OCI-LY7 (cell line): Measurements from ENCODE around the gene ATP2B1. TPM values are rescaled to one million over a fixed set of nuclear protein-coding genes. Genes with fewer than 3 reads are reported as not detected.

ENCODE experiments used
- BruUV-seq: library from RNA; stranded (reverse); fragments of 400-500 nt; replicated peaks from 2 replicates; lab custom pipeline; 2021; lab: Mats Ljungman, UMichigan
- CTCF ChIA-PET: fragments of 300-600 bp; sonication (Branson Sonifier 250); formaldehyde crosslinking; loops from one replicate; lab custom pipeline; 2022; ENCODE audit warnings: antibody characterized with exemption; ENCODE audit not compliant: unreplicated experiment; lab: Charles Lee
- POLR2A ChIA-PET: fragments of 300-600 bp; sonication (Branson Sonifier 250); formaldehyde crosslinking; loops from one replicate; lab custom pipeline; 2022; ENCODE audit warnings: antibody characterized with exemption; lab: Charles Lee
- DNase-seq: peaks from one replicate; pipeline ENCODE4 v3.0.0-alpha.2; 2015; ENCODE audit warnings: low spot score
- H2AFZ ChIP-seq: fragments of 200-600 bp; sonication (generic), shearing (Covaris generic); 2 replicates; pipeline ENCODE4 v1.6.1; 2014; ENCODE audit warnings: mild to moderate bottlenecking, antibody characterized with exemption, low read length, moderate library complexity
- H3K27ac ChIP-seq: fragments of 200-600 bp; sonication (generic); 2 replicates; pipeline ENCODE4 v1.5.1; 2014; ENCODE audit warnings: mixed run types, low read depth, mild to moderate bottlenecking, moderate library complexity, low read length, inconsistent platforms; ENCODE audit not compliant: poor library complexity, severe bottlenecking
- H3K36me3 ChIP-seq: fragments of 200-600 bp; sonication (generic); 2 replicates; pipeline ENCODE4 v1.6.1; 2014; ENCODE audit warnings: mild to moderate bottlenecking, antibody characterized with exemption, low read length, moderate library complexity, mixed read lengths; ENCODE audit not compliant: insufficient read depth
- H3K4me1 ChIP-seq: fragments of 200-600 bp; sonication (generic); 2 replicates; pipeline ENCODE4 v1.5.1; 2014; ENCODE audit warnings: mild to moderate bottlenecking, low read length; ENCODE audit not compliant: insufficient read depth, poor library complexity, severe bottlenecking
- H3K4me2 ChIP-seq: fragments of 200-600 bp; sonication (generic); 2 replicates; pipeline ENCODE4 v1.6.1; 2014; ENCODE audit warnings: mild to moderate bottlenecking, low read length
- H3K4me3 ChIP-seq: fragments of 200-600 bp; sonication (generic); 2 replicates; pipeline ENCODE4 v1.5.1; 2014; ENCODE audit warnings: mild to moderate bottlenecking, low read depth, low read length; ENCODE audit not compliant: poor library complexity, severe bottlenecking
- H3K79me2 ChIP-seq: fragments of 200-600 bp; sonication (generic); 2 replicates; pipeline ENCODE4 v1.6.1; 2016; ENCODE audit warnings: low read depth, mild to moderate bottlenecking, low read length, moderate library complexity, mixed read lengths; ENCODE audit not compliant: insufficient read depth
- H3K9me2 ChIP-seq: fragments of 200-600 bp; sonication (generic); 2 replicates; pipeline ENCODE4 v1.6.1; 2016; ENCODE audit warnings: mild to moderate bottlenecking, low read length, mixed read lengths; ENCODE audit not compliant: insufficient read depth
- H3K9me3 ChIP-seq: fragments of 200-600 bp; sonication (generic); 2 replicates; pipeline ENCODE4 v1.6.1; 2014; ENCODE audit warnings: mild to moderate bottlenecking, mixed run types, low read length, mixed read lengths
- H4K20me1 ChIP-seq: fragments of 200-600 bp; sonication (generic); 2 replicates; pipeline ENCODE4 v1.6.1; 2014; ENCODE audit warnings: mild to moderate bottlenecking, antibody characterized with exemption, low read length, moderate library complexity, mixed read lengths; ENCODE audit not compliant: insufficient read depth
- EZH2phosphoT487 ChIP-seq: fragments of 200-600 bp; sonication (generic); IDR thresholded peaks from 2 replicates; pipeline ENCODE4 v1.6.1; 2018; ENCODE audit warnings: low read depth, borderline replicate concordance, mild to moderate bottlenecking, mixed run types, antibody characterized with exemption, low read length, moderate library complexity, mixed read lengths
- intact Hi-C: fragments of 100-400 bp; cut with micrococcal nuclease; formaldehyde crosslinking; loops from one replicate; pipeline ENCODE4 v1.10.0; 2022; ENCODE audit not compliant: unreplicated experiment
- total RNA-seq, 2 experiments: library from RNA; depleted of rRNA in 1 of 2; stranded (reverse); fragments of >200 nt in 1 of 2; shearing (Covaris generic) in 1 of 2; gene quantifications; 2 replicates each; pipeline ENCODE4 v1.2.3, GENCODE V29; 2014 to 2022
- TF ChIP-seq, protein P1 (sequence below): fragments of 200-600 bp; sonication (generic); conservative IDR thresholded peaks from 2 replicates; pipeline ENCODE4 v1.5.1; 2014; ENCODE audit warnings: mild to moderate bottlenecking, antibody characterized with exemption, low read length, moderate library complexity, mixed read lengths

ATP2B1 gene
- total RNA-seq, 2 experiments from 2014 or later = 58.5 to 74.9 TPM

DNA sequence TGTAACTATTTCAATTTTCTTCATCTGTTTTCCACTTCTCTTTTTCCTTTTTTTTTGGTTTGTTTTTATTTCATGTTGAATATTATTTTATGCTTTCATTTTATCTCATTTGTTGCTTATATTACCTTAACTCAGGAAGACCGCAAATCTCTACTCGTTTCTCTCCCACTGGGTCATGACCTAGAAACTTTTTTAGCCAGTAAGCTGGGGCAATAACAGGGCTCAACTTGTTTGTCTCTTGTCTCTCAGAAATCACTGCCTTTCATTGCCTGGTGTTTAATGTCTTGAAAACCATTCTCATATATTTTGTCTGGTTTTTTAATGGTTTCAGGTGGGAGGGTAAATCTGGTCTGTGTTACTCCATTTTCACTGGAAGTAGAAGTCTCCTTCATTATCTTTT, 36.6 kb upstream of the ATP2B1 start:
- Histone ChIP-seq H3K4me2 (no peak overlapping the region), H2AFZ (no peak overlapping the region), H3K9me2 (no peaks in the 10 kb centered on the region), H3K9me3 (peaks cover 24% of the 10 kb centered on the region; the same call in 1 of the 2 replicates), H3K4me3 (no peak overlapping the region), H3K79me2 (no peaks in the 10 kb centered on the region), H4K20me1 (no peaks in the 10 kb centered on the region), H3K27ac (no peak overlapping the region), H3K4me1 (peaks cover 10% of the 10 kb centered on the region), H3K36me3 (no peaks in the 10 kb centered on the region; the same call in 1 of the 2 replicates)
- ChIA-PET CTCF (no interaction called here), POLR2A (interaction anchor here (0.6 kb wide), 1 partner anchor 145 kb away, joined by 3 read pairs; no protein-coding TSS in a partner anchor)
- no peak for TF ChIP-seq EZH2phosphoT487
- TF ChIP-seq, protein P1, sequence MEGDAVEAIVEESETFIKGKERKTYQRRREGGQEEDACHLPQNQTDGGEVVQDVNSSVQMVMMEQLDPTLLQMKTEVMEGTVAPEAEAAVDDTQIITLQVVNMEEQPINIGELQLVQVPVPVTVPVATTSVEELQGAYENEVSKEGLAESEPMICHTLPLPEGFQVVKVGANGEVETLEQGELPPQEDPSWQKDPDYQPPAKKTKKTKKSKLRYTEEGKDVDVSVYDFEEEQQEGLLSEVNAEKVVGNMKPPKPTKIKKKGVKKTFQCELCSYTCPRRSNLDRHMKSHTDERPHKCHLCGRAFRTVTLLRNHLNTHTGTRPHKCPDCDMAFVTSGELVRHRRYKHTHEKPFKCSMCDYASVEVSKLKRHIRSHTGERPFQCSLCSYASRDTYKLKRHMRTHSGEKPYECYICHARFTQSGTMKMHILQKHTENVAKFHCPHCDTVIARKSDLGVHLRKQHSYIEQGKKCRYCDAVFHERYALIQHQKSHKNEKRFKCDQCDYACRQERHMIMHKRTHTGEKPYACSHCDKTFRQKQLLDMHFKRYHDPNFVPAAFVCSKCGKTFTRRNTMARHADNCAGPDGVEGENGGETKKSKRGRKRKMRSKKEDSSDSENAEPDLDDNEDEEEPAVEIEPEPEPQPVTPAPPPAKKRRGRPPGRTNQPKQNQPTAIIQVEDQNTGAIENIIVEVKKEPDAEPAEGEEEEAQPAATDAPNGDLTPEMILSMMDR = no peak
- intact Hi-C loops = no loop called here
- no TSS peak for BruUV-seq
- DNase-seq = no peak

DNA sequence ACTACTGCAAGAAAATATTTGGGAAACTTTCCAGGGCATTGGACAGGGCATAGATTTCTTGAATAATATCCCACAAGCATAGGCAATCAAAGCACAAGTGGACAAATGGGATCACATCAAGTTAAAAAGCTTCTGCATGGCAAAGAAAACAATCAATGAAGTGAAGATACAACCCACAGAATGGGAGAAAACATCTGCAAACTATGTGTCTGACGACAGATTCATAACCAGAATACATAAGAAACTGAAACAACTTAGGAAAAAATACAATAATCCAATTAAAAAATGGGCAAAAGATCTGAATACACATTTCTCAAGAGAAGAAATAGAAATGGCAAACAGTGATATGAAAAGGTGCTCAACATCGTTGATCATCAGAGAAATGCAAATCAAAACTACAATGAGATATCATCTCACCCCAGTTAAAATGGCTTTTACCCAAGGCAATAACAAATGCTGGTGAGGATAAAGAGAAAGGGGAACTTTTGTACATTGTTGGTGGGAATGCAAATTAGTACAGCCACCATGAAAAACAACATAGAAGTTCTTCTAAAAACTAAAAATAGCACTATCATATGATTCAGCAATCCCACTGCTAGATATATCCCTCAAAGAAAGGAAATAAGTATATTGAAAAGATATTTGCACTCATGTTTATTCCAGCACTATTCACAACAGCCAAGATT, 33.8 kb upstream of the ATP2B1 start:
- Histone ChIP-seq H3K4me1 (peaks cover 10% of the 10 kb centered on the region), H3K9me3 (peaks cover 39% of the 10 kb centered on the region; the same call in 1 of the 2 replicates), H3K9me2 (no peaks in the 10 kb centered on the region), H4K20me1 (no peaks in the 10 kb centered on the region), H2AFZ (no peak overlapping the region), H3K4me2 (no peak overlapping the region), H3K79me2 (no peaks in the 10 kb centered on the region), H3K27ac (no peak overlapping the region), H3K4me3 (no peak overlapping the region), H3K36me3 (no peaks in the 10 kb centered on the region; the same call in 1 of the 2 replicates)
- ChIA-PET POLR2A (interaction anchor here (0.6 kb wide), 1 partner anchor 124 kb away, joined by 3 read pairs; no protein-coding TSS in a partner anchor), CTCF (no interaction called here)
- TF ChIP-seq, protein P1 = no peak
- TF ChIP-seq EZH2phosphoT487 = no peak
- no TSS peak for BruUV-seq
- DNase-seq = no peak
- intact Hi-C loops = no loop called here

DNA sequence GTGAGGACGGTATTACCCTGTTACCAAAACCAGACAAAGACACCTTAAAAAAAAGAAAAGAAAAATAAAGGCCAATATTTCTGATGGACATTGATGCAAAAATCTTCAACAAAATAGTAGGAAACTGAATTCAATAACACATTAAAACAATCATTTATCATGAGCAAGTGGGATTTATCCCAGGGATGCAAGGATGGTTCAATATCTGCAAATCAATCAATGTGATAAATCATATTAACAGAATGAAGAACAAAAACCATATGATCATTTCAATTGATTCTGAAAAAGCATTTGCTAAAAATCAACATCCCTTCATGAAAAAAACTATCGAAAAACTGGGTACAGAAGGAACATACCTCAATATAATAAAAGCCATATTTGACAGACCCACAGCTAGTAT, 32.3 kb upstream of the ATP2B1 start:
- CTCF ChIA-PET = no interaction called here
- no peaks in the 10 kb centered on the region; the same call in 1 of the 2 replicates for H3K36me3 ChIP-seq
- no peaks in the 10 kb centered on the region for H3K9me2 ChIP-seq
- intact Hi-C loops = no loop called here
- peaks cover 16% of the 10 kb centered on the region for H3K4me1 ChIP-seq
- POLR2A ChIA-PET = no interaction called here
- H4K20me1 ChIP-seq = no peaks in the 10 kb centered on the region
- H3K4me2 ChIP-seq = no peak overlapping the region
- no TSS peak for BruUV-seq
- H3K4me3 ChIP-seq = no peak overlapping the region
- no peak for DNase-seq
- no peak overlapping the region for H3K27ac ChIP-seq
- H2AFZ ChIP-seq = no peak overlapping the region
- H3K9me3 ChIP-seq = peaks cover 39% of the 10 kb centered on the region; the same call in 1 of the 2 replicates
- no peak for TF ChIP-seq EZH2phosphoT487
- TF ChIP-seq, protein P1 = no peak
- no peaks in the 10 kb centered on the region for H3K79me2 ChIP-seq
